Amygdala (tissue), 56 donors: Measurements from ENCODE around the gene ACLY.
"Not testable (repeated sequence)": the region's sequence is repeated elsewhere in the genome, so short reads cannot be mapped to it uniquely, and the experiment has no call there.

Experiments
- DNase-seq, 56 donors: peaks; one replicate each; lab custom pipeline; 2025; lab: John Stamatoyannopoulos, UW

ACLY gene

GRCh38 chr17:41837761-41838538 is 80.8 kb downstream of the ACLY start, which contains the start of gene KLHL10:
KLHL10 (plus strand) TSS chr17:41837825; CDS start chr17:41837933, 108 bp downstream.
- DNase-seq, result no peak

GRCh38 chr17:41836550-41837196 is 82.1 kb downstream of the ACLY start:
- peak in 1 of 56 donors; percentile 10 for DNase-seq

- peak in 43 of 56 donors; percentile 10 to 71 (median 42) for DNase-seq
These were observed 82.8 kb downstream of the ACLY start, which contains the start of gene NT5C3B for GRCh38 chr17:41835800-41836549. NT5C3B (minus strand) TSS chr17:41836232; CDS start chr17:41836193, 39 bp downstream.

- peak in 3 of 56 donors; percentile 10 to 42 (median 20) for DNase-seq
These were observed 83.4 kb downstream of the ACLY start for GRCh38 chr17:41835214-41835799.

GRCh38 chr17:41829961-41830360 is 88.8 kb downstream of the ACLY start:
- DNase-seq, result not testable (repeated sequence)

GRCh38 chr17:41825175-41825845 is 93.4 kb downstream of the ACLY start:
- no peak for DNase-seq

- DNase-seq, result no peak
These were observed 94.7 kb downstream of the ACLY start for GRCh38 chr17:41824086-41824485.

- no peak for DNase-seq
These were observed 95.2 kb downstream of the ACLY start for GRCh38 chr17:41823580-41823979.

GRCh38 chr17:41823141-41823524 is 95.6 kb downstream of the ACLY start:
- no peak for DNase-seq

GRCh38 chr17:41822216-41823140 is 96.3 kb downstream of the ACLY start:
- no peak for DNase-seq

GRCh38 chr17:41821776-41822175 is 97.0 kb downstream of the ACLY start:
- no peak for DNase-seq

GRCh38 chr17:41818024-41818423 is 100.7 kb downstream of the ACLY start:
- no peak for DNase-seq
